Mucosa of gallbladder (tissue), 1 donor: ENCODE results near the gene KRTAP5-5. TPM values are rescaled to one million over a fixed set of nuclear protein-coding genes. Genes with fewer than 3 reads are reported as not detected.
A peak's percentile ranks its signal among the peaks of the same experiment; 100 is the strongest.
"Not testable (repeated sequence)": the region's sequence is repeated elsewhere in the genome, so short reads cannot be mapped to it uniquely, and the experiment has no call there.

Source experiments
- DNase-seq: peaks from one replicate; pipeline ENCODE4 v3.0.0-alpha.2; 2020; ENCODE audit warnings: low spot score
- total RNA-seq: library from RNA; stranded (reverse); gene quantifications from one replicate; pipeline ENCODE4 v1.2.1, GENCODE V29; 2021
- donor health status: DM: no; HTN: no; CAD: no.

The KRTAP5-5 gene
- total RNA-seq, 1 donor from 2014 or later = 1.6 TPM

- DNase-seq = not testable (repeated sequence)
Measured at GRCh38 chr11:1607156-1607845, 22.3 kb upstream of the KRTAP5-5 start.

- DNase-seq = not testable (repeated sequence)
Measured at GRCh38 chr11:1607901-1608300, 21.7 kb upstream of the KRTAP5-5 start.

GRCh38 chr11:1608363-1608762 lies 21.2 kb upstream of the KRTAP5-5 start, which contains the start of gene KRTAP5-3:
Gene KRTAP5-3, minus strand, starts transcription at chr11:1608463. Its CDS starts 78 bp downstream, at chr11:1608385.
- DNase-seq = no peak

DNA sequence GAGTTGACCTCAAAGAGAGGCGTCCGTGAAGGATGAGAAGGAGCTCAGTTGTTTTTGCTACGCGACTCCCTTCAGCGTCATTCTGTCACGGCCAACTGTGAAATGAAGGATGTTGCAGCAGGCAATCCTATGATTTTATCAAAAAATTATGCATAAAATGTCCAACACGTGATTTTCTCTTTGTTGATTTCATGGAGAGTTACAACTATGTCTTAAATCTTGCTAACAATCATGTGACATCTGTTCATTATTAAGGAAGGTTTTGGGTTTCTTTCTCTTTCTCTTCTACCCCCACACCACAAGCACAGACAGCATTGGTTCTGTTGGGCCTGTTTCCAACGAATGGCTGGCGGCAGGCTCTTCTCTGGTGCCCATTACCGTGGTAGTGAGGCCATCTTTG lies 11.3 kb upstream of the KRTAP5-5 start:
- no peak for DNase-seq

DNA sequence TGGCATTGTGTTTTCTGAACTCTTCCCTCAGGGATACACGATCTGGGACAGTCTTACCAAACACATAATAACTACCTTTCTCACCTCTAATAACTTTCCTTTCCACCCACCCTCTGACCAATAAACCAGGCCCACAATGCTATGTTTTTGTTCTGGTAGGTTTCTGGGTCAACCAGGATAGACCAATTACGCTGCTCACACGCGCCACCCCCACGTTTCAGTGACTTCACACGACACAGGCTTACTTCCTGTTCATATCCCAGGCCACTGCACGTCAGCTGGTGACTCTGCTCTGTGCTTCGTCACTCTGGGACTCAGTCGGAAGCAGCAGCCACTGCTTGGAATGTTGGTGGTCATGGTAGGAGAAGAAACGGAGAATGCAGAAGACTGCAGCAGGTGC lies 10.1 kb upstream of the KRTAP5-5 start:
- no peak for DNase-seq

DNA sequence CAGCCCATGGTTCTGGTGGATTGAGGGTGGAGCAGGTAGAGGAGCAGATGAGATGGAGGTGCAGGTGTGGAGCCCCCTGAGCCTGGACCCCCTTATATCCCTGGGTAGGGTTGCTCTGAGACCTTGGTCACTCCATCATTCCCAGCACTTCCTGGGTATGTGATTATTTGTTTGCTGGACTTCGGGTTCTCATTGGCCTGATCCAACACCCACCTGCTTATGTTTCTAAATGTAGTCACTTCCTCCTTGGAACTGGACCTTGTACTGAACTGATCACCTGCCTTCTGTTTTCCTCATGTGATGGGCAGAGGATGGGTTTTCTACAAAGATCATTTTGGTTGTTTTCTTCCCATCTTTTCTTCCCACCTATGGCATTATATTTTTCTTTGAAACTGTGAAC lies 7.5 kb upstream of the KRTAP5-5 start, which contains the start of gene KRTAP5-4:
TSS of gene KRTAP5-4 (minus strand) at position 53 of the 400 bp plus-strand sequence. CDS start at position 8, 45 bp downstream.
- peak; percentile 56 for DNase-seq

DNA sequence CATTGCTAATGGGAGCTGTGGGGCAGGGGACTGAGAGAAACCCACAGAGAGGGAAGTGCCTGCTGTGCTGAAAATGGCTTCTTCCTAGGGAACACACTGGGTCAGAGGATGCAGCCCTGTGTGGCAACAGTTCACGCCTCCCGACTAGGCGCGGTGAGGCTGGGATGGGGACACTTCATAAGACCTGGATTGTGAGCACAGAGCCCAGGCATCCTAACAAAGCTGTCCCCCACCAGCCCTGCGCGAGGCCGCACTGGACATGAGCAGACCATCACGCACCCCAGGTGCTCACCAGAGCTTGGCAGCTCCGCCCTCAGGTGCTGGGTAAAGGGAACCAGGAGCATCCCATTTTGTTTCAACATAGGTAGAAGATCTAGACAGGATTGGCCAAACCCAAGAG lies 5.9 kb upstream of the KRTAP5-5 start:
- DNase-seq = no peak

GRCh38 chr11:1624621-1625020 lies 5.0 kb upstream of the KRTAP5-5 start:
- DNase-seq = no peak

- DNase-seq = no peak
Measured at GRCh38 chr11:1625541-1625940, 4.0 kb upstream of the KRTAP5-5 start.

GRCh38 chr11:1628506-1629325 lies 859 bp upstream of the KRTAP5-5 start:
- DNase-seq = peak; percentile 60

- DNase-seq = no peak
Measured at GRCh38 chr11:1630271-1630670, 696 bp downstream of the KRTAP5-5 start.

- no peak for DNase-seq
Measured at GRCh38 chr11:1631066-1631568, 1.5 kb downstream of the KRTAP5-5 start.

GRCh38 chr11:1632053-1632714 lies 2.6 kb downstream of the KRTAP5-5 start:
- DNase-seq = no peak

DNA sequence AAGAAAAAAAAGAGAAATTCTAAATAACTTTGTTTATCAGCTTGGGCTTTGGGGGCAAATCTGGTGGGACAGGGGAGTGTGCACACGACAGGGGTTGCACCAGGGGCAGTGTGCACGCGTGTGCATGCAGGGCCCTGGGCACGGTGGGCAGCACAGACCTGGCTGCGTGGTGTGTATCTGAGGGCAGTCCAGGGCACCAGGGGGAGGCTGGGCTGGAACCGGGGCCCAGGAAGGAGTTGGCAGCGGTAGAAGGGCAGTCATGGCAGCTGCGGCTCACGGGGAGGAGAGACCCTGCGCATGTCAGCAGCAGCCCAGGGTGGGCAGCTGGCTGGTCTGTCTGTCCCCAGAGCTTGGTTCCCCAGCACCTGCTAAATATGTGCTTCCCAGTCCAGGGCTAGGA lies 4.3 kb downstream of the KRTAP5-5 start:
- DNase-seq = no peak

DNA sequence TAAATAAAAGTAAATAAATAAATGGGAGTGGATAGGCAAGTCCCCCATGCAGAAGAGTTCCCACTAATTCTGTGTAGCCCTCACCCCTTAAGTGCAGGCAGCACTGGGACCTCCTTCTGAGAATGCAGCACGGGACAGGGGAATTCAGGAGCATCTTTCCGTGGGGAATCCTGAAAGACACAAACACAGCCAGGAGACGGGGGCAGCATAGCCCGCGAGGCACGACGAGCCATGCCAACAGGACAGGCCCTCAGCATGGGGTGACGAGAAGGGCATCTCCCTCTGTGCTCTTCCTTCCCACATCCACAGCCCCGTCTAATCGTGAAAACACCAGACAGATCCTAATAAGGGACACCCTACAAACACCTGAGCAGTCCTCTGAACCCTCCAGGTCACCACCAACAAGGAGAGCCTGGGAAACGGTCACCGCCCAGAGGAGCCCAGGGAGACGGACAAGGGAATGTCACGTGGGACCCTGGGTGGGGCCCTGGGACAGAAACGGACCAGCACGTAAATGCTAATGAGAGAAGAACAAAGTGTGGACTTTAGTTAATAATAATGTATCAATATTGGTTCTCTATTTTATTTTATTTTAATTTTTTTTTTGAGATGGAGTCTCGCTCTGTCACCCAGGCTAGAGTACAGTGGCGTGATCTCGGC lies 6.8 kb downstream of the KRTAP5-5 start:
- DNase-seq = no peak

DNA sequence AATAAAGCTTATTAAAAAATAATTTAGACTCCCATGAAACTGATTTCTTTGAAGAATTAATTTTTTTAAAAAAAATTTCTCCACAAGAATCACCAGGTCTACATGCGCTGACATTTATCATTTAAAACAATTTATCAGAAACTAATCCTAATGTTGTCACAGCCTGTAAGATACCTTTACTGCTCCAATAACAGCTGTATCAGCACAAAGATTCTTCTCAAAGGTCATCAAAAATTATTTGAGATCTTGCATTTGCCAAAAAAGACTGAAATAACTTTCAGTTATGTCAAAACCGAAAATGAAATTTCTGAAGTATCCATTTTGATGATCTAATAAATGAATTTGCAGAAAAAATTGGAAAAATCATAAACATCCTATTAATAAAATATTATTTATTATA lies 8.1 kb downstream of the KRTAP5-5 start:
- DNase-seq = no peak

DNA sequence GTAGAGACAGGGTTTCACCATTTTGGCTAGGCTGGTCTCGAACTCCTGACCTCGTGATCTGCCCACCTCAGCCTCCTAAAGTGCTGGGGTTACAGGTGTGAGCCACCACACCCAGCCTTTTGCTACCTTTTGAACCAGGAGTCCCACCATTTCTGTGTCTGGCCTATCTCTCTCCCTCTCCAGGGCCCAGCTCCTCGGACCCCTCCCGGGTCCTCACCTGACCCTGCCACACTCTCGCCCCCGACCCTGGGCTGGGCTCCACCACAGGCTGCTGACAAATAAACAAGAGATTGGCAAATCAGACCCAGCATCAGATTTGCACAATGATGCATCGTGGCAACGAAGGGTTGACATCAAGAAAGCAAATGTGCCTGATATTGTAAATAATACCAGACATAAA lies 8.8 kb downstream of the KRTAP5-5 start:
- no peak for DNase-seq

DNA sequence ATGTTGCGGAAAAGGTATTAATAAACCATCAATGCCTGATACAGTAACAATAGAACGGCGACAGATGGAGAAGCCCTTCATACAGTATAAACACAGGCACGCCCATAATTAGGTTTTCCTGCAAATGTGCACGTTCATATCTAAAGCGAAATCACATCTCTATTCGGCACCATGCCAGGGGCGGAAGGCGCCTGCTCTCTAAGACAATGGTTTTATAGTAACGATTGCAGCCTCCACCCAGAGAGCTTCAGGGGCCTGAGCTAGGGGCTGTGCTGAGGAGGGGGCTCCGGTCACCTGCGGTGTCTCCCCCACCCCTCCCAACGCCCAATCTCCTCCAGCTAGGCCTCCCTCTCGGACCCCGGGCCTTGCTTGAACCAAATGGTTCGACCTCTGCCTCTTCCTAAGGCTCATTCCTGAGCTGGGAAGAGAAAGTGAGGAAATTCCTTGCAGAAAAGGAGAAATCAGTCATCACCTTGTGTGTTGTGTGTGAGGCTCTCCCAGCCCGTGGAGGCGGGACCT lies 9.6 kb downstream of the KRTAP5-5 start:
- peak; percentile 36 for DNase-seq

- DNase-seq = no peak
Measured at GRCh38 chr11:1639666-1640065, 10.1 kb downstream of the KRTAP5-5 start.

DNA sequence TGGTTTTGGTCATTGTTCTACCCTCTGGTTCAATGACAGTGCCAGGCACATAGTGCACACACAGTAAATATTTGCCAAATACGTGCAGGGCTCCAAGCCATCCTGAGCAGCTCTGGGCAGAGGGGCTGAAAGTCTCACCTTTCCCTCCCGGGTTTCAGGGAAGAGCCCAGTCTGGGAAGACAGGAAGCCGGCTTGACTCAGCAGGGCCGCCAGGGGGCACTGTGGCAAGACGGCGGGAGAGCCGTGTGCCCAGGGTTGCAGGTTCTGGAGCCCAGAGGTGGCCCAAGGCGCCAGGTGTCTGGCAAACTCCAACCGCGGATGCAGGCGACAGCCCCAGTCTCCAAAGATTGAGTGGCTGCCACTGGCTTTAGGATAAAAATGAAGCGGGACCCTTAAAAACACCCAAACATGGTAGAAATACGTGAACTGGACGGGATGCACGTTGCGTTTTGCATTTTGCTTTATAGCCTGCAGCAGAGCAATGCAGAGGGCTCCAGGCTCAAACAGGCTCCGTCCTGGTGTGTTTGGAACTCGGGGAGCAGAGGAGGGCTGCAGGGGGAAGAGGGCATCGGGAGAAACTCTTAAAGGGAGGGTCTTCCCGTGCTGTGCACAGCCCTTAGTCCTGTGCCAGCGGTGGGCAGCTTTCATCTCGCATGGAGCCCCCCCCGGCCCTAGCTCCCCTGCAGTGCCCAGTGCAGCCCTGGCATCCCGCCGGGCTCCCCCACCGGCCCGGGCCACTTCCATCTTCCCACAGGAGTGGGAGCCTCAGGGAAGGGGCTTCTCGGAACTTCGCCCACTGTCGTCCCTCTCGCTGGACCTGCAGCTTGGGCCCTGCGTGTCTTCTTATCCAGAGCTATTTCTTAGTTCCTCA lies 10.7 kb downstream of the KRTAP5-5 start:
- DNase-seq = no peak
